ENCODE data around the gene BZW1.
"Not testable (repeated sequence)": the region's sequence is repeated elsewhere in the genome, so short reads cannot be mapped to it uniquely, and the experiment has no call there.

DNA sequence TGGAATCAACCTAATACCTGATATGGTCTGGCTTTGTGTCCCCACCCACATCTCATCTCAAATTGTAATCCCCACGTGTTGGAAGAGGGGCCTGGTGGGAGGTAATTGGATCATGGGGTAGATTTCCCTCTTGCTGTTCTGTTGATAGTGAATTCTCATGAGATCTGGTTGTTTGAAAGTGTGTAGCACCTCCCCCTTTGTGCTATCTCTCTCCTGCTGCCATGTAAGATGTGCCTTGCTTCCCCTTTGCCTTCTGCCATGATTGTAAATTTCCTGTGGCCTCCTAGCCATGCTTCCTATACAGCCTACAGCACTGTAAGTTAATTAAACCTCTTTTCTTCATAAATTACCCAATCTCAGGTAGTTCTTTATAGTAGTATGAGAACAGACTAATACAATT, 10.3 kb upstream of the BZW1 start:
- not testable (repeated sequence) for TF ChIP-seq POLR2A (IDR thresholded peaks at IDR 0.05)
- TF ChIP-seq, protein P1, sequence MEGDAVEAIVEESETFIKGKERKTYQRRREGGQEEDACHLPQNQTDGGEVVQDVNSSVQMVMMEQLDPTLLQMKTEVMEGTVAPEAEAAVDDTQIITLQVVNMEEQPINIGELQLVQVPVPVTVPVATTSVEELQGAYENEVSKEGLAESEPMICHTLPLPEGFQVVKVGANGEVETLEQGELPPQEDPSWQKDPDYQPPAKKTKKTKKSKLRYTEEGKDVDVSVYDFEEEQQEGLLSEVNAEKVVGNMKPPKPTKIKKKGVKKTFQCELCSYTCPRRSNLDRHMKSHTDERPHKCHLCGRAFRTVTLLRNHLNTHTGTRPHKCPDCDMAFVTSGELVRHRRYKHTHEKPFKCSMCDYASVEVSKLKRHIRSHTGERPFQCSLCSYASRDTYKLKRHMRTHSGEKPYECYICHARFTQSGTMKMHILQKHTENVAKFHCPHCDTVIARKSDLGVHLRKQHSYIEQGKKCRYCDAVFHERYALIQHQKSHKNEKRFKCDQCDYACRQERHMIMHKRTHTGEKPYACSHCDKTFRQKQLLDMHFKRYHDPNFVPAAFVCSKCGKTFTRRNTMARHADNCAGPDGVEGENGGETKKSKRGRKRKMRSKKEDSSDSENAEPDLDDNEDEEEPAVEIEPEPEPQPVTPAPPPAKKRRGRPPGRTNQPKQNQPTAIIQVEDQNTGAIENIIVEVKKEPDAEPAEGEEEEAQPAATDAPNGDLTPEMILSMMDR (IDR thresholded peaks at IDR 0.05), result not testable (repeated sequence)
